ENCODE measurements around the gene ATP6V1F.

GRCh38 chr7:128814499-128814898 lies 48.2 kb upstream of the ATP6V1F start:
- TF ChIP-seq CTCF (conservative IDR thresholded peaks at IDR 0.05), result no peak
- TF ChIP-seq EZH2 (IDR thresholded peaks at IDR 0.05; ENCODE audit: low read depth), result no peak

All from PC-9 (cell line).